Measurements from ENCODE around the gene CLDN16.

The CLDN16 gene

GRCh38 chr3:190435618-190436017 is 47.7 kb downstream of the CLDN16 start:
- ChIA-PET POLR2A (no interaction called here), CTCF (no interaction called here)
- no peak for TF ChIP-seq CTCF (IDR thresholded peaks at IDR 0.05; ENCODE audit: insufficient read depth, low read length, missing control alignments)
- no peak overlapping the region for H3K4me3 ChIP-seq (ENCODE audit: low read depth, low read length)
- no peak for DNase-seq (ENCODE audit: low read depth, low spot score)

- H3K4me3 ChIP-seq (ENCODE audit: low read depth, low read length) = no peak overlapping the region
- ChIA-PET POLR2A (no interaction called here), CTCF (interaction anchor here (1.1 kb wide), 1 partner anchor 212 kb away, joined by 4 read pairs; no protein-coding TSS in a partner anchor)
- DNase-seq (ENCODE audit: low read depth, low spot score) = no peak
- TF ChIP-seq CTCF (IDR thresholded peaks at IDR 0.05; ENCODE audit: insufficient read depth, low read length, missing control alignments) = no peak
These were observed 48.4 kb downstream of the CLDN16 start for GRCh38 chr3:190436331-190436730.

GRCh38 chr3:190442240-190442639 is 54.3 kb downstream of the CLDN16 start:
- DNase-seq (ENCODE audit: low read depth, low spot score) = no peak
- ChIA-PET CTCF (interaction anchor here (0.9 to 6.5 kb wide), 11 partner anchors 10 to 481 kb away, joined by 3 to 52 read pairs (median 6); partner anchors contain the start of gene CLDN1), POLR2A (no interaction called here)
- no peak overlapping the region for H3K4me3 ChIP-seq (ENCODE audit: low read depth, low read length)
- TF ChIP-seq CTCF (IDR thresholded peaks at IDR 0.05; ENCODE audit: insufficient read depth, low read length, missing control alignments) = no peak

- ChIA-PET POLR2A (no interaction called here), CTCF (interaction anchor here (0.6 to 6.5 kb wide), 21 partner anchors 10 to 607 kb away, joined by 3 to 52 read pairs (median 4); partner anchors contain the start of gene CLDN1)
- DNase-seq (ENCODE audit: low read depth, low spot score) = no peak
- no peak overlapping the region for H3K4me3 ChIP-seq (ENCODE audit: low read depth, low read length)
- TF ChIP-seq CTCF (IDR thresholded peaks at IDR 0.05; ENCODE audit: insufficient read depth, low read length, missing control alignments) = peak; percentile 32
These were observed 55.3 kb downstream of the CLDN16 start for GRCh38 chr3:190443257-190443656.

GRCh38 chr3:190444006-190444405 is 56.0 kb downstream of the CLDN16 start:
- ChIA-PET POLR2A (no interaction called here), CTCF (interaction anchor here (0.7 to 6.5 kb wide), 13 partner anchors 9 to 607 kb away, joined by 3 to 52 read pairs (median 6); partner anchors contain the start of gene CLDN1)
- no peak for DNase-seq (ENCODE audit: low read depth, low spot score)
- H3K4me3 ChIP-seq (ENCODE audit: low read depth, low read length) = no peak overlapping the region
- TF ChIP-seq CTCF (IDR thresholded peaks at IDR 0.05; ENCODE audit: insufficient read depth, low read length, missing control alignments) = no peak

- no peak overlapping the region for H3K4me3 ChIP-seq (ENCODE audit: low read depth, low read length)
- ChIA-PET POLR2A (no interaction called here), CTCF (interaction anchor here (0.7 to 6.5 kb wide), 13 partner anchors 8 to 483 kb away, joined by 3 to 52 read pairs (median 6); partner anchors contain the start of genes CLDN1 and IL1RAP)
- DNase-seq (ENCODE audit: low read depth, low spot score) = no peak
- no peak for TF ChIP-seq CTCF (IDR thresholded peaks at IDR 0.05; ENCODE audit: insufficient read depth, low read length, missing control alignments)
These were observed 56.7 kb downstream of the CLDN16 start for GRCh38 chr3:190444576-190445145.
